Parathyroid adenoma (tissue), 2 donors: ENCODE data around the gene BLOC1S5.

ENCODE experiments used
- H2AFZ ChIP-seq: fragments of 300-600 bp; sonication (generic); one replicate; pipeline ENCODE4 v1.7.0; 2017; ENCODE audit warnings: antibody characterized with exemption, mild to moderate bottlenecking
- H3K27ac ChIP-seq: fragments of 300-600 bp; sonication (generic); one replicate; pipeline ENCODE4 v1.7.0; 2017
- H3K27me3 ChIP-seq: fragments of 300-600 bp; sonication (generic); one replicate; pipeline ENCODE4 v1.7.0; 2017; ENCODE audit warnings: low read length; ENCODE audit not compliant: control insufficient read depth, insufficient read depth
- H3K36me3 ChIP-seq: fragments of 300-600 bp; sonication (generic); one replicate; pipeline ENCODE4 v1.7.0; 2017; ENCODE audit warnings: low read length; ENCODE audit not compliant: control insufficient read depth, insufficient read depth
- H3K4me1 ChIP-seq: fragments of 300-600 bp; sonication (generic); one replicate; pipeline ENCODE4 v1.7.0; 2017; ENCODE audit warnings: control low read depth
- H3K4me2 ChIP-seq: fragments of 300-600 bp; sonication (generic); one replicate; pipeline ENCODE4 v1.7.0; 2017; ENCODE audit warnings: low read length
- H3K4me3 ChIP-seq: fragments of 300-600 bp; sonication (generic); one replicate; pipeline ENCODE4 v1.7.0; 2017; ENCODE audit warnings: low read depth, low read length
- H3K79me2 ChIP-seq: fragments of 300-600 bp; sonication (generic); one replicate; pipeline ENCODE4 v1.7.0; 2017; ENCODE audit warnings: control low read depth
- H3K9ac ChIP-seq: fragments of 300-600 bp; sonication (generic); one replicate; pipeline ENCODE4 v1.7.0; 2017; ENCODE audit warnings: mild to moderate bottlenecking
- H3K9me3 ChIP-seq: fragments of 300-600 bp; sonication (generic); one replicate; pipeline ENCODE4 v1.7.0; 2017; ENCODE audit warnings: low read length; ENCODE audit not compliant: control insufficient read depth
- CTCF ChIP-seq: fragments of 300-600 bp; sonication (generic); IDR thresholded peaks from one replicate; pipeline ENCODE4 v1.7.0; 2017; ENCODE audit warnings: antibody characterized with exemption, mild to moderate bottlenecking
- donor health status: primary hyperparathyroidism.

Gene BLOC1S5

GRCh38 chr6:8064638-8065518 lies 689 bp upstream of the BLOC1S5 start:
- no peaks in the 10 kb centered on the region for H3K79me2 ChIP-seq
- H3K27me3 ChIP-seq, result no peaks in the 10 kb centered on the region
- no peaks in the 10 kb centered on the region for H3K9me3 ChIP-seq
- peak overlapping the region; percentile 87 for H3K4me3 ChIP-seq
- H2AFZ ChIP-seq, result peak overlapping the region; percentile 98
- H3K4me2 ChIP-seq, result peak overlapping the region; percentile 87
- TF ChIP-seq CTCF, result no peak
- H3K36me3 ChIP-seq, result no peaks in the 10 kb centered on the region
- H3K4me1 ChIP-seq, result no peaks in the 10 kb centered on the region
- H3K9ac ChIP-seq, result peak overlapping the region; percentile 61
- H3K27ac ChIP-seq, result peak overlapping the region; percentile 84

GRCh38 chr6:8061736-8062135 lies 2.5 kb downstream of the BLOC1S5 start:
- Histone ChIP-seq H3K4me3 (no peak overlapping the region), H3K4me1 (no peaks in the 10 kb centered on the region), H2AFZ (no peak overlapping the region), H3K27me3 (no peaks in the 10 kb centered on the region), H3K4me2 (no peak overlapping the region), H3K27ac (no peak overlapping the region), H3K9ac (no peak overlapping the region), H3K9me3 (no peaks in the 10 kb centered on the region), H3K36me3 (no peaks in the 10 kb centered on the region), H3K79me2 (peaks cover 2% of the 10 kb centered on the region)
- TF ChIP-seq CTCF, result no peak

GRCh38 chr6:8060346-8060745 lies 3.8 kb downstream of the BLOC1S5 start:
- TF ChIP-seq CTCF, result no peak
- Histone ChIP-seq H2AFZ (no peak overlapping the region), H3K9me3 (no peaks in the 10 kb centered on the region), H3K4me3 (no peak overlapping the region), H3K27me3 (no peaks in the 10 kb centered on the region), H3K27ac (no peak overlapping the region), H3K4me1 (no peaks in the 10 kb centered on the region), H3K79me2 (peaks cover 11% of the 10 kb centered on the region), H3K36me3 (no peaks in the 10 kb centered on the region), H3K4me2 (no peak overlapping the region), H3K9ac (no peak overlapping the region)

GRCh38 chr6:8059129-8059528 lies 5.1 kb downstream of the BLOC1S5 start:
- TF ChIP-seq CTCF, result no peak
- no peak overlapping the region for H3K9ac ChIP-seq
- no peak overlapping the region for H3K4me3 ChIP-seq
- H3K4me1 ChIP-seq, result no peaks in the 10 kb centered on the region
- H3K4me2 ChIP-seq, result no peak overlapping the region
- no peak overlapping the region for H2AFZ ChIP-seq
- peaks cover 13% of the 10 kb centered on the region for H3K79me2 ChIP-seq
- no peaks in the 10 kb centered on the region for H3K27me3 ChIP-seq
- no peak overlapping the region for H3K27ac ChIP-seq
- no peaks in the 10 kb centered on the region for H3K9me3 ChIP-seq
- H3K36me3 ChIP-seq, result no peaks in the 10 kb centered on the region

- H3K79me2 ChIP-seq, result peaks cover 13% of the 10 kb centered on the region
- no peaks in the 10 kb centered on the region for H3K36me3 ChIP-seq
- H3K9me3 ChIP-seq, result no peaks in the 10 kb centered on the region
- TF ChIP-seq CTCF, result no peak
- H3K4me1 ChIP-seq, result no peaks in the 10 kb centered on the region
- no peak overlapping the region for H3K4me2 ChIP-seq
- H3K27me3 ChIP-seq, result no peaks in the 10 kb centered on the region
- no peak overlapping the region for H3K4me3 ChIP-seq
- no peak overlapping the region for H3K9ac ChIP-seq
- no peak overlapping the region for H2AFZ ChIP-seq
- H3K27ac ChIP-seq, result no peak overlapping the region
These were observed 6.4 kb downstream of the BLOC1S5 start for GRCh38 chr6:8057793-8058192.
